ENCODE measurements around the gene HOXA13.
A peak's percentile ranks its signal among the peaks of the same experiment; 100 is the strongest.

Gene HOXA13

GRCh38 chr7:27170426-27171324, 29.2 kb downstream of the HOXA13 start:
- no peak for DNase-seq (ENCODE audit: low spot score)

GRCh38 chr7:27169658-27170425, 30.0 kb downstream of the HOXA13 start:
- DNase-seq (ENCODE audit: low spot score): no peak

GRCh38 chr7:27168265-27168947, 31.5 kb downstream of the HOXA13 start:
- no peak for DNase-seq (ENCODE audit: low spot score)

GRCh38 chr7:27167916-27168264, 32.0 kb downstream of the HOXA13 start:
- DNase-seq (ENCODE audit: low spot score): no peak

- DNase-seq (ENCODE audit: low spot score): no peak
Measured at GRCh38 chr7:27166531-27167505, 33.1 kb downstream of the HOXA13 start.

- DNase-seq (ENCODE audit: low spot score): no peak
Measured at GRCh38 chr7:27165996-27166530, 33.8 kb downstream of the HOXA13 start.

- no peak for DNase-seq (ENCODE audit: low spot score)
Measured at GRCh38 chr7:27165089-27165995, 34.5 kb downstream of the HOXA13 start, which contains the start of gene HOXA9. Gene HOXA9, minus strand, starts transcription at chr7:27165537. Its CDS starts 80 bp downstream, at chr7:27165457.

GRCh38 chr7:27164367-27165088, 35.4 kb downstream of the HOXA13 start:
- no peak for DNase-seq (ENCODE audit: low spot score)

GRCh38 chr7:27164045-27164366, 35.9 kb downstream of the HOXA13 start:
- no peak for DNase-seq (ENCODE audit: low spot score)

GRCh38 chr7:27163288-27164044, 36.4 kb downstream of the HOXA13 start:
- no peak for DNase-seq (ENCODE audit: low spot score)

GRCh38 chr7:27162561-27163287, 37.2 kb downstream of the HOXA13 start:
- no peak for DNase-seq (ENCODE audit: low spot score)

GRCh38 chr7:27161721-27162560, 38.0 kb downstream of the HOXA13 start:
- DNase-seq (ENCODE audit: low spot score): no peak

GRCh38 chr7:27161214-27161720, 38.6 kb downstream of the HOXA13 start:
- no peak for DNase-seq (ENCODE audit: low spot score)

GRCh38 chr7:27160546-27161213, 39.2 kb downstream of the HOXA13 start:
- DNase-seq (ENCODE audit: low spot score): peak; percentile 87

GRCh38 chr7:27160145-27160545, 39.7 kb downstream of the HOXA13 start:
- DNase-seq (ENCODE audit: low spot score): no peak

Data from CD4-positive, alpha-beta T cell treated with Interleukin-15 for 4 hours (primary cell).